Psoas muscle (tissue), 8 donors: ENCODE data around the gene SCT. TPM values are rescaled to one million over a fixed set of nuclear protein-coding genes. Genes with fewer than 3 reads are reported as not detected.

Source experiments
- ATAC-seq, 4 donors: fragments of 200-7000 bp; cut with Tn5 transposase; one replicate each; pipeline ENCODE4 v1.9.1; 2020; ENCODE audit warnings: moderate library complexity in 3 of 4, mild to moderate bottlenecking in 2 of 4
- DNase-seq, 2 donors: peaks; one replicate each; pipeline ENCODE4 v3.0.0-alpha.2; 2020
- H3K27ac ChIP-seq: fragments of 200-600 bp; one replicate; pipeline ENCODE4 v1.8.0; 2022
- H3K27me3 ChIP-seq, 3 donors: fragments of 200-600 bp in 1 of 3; one replicate each; pipeline versions ENCODE4 v1.6.1 to v1.8.0; 2013 to 2022; ENCODE audit warnings: low read length in 2 of 3, mild to moderate bottlenecking in 2 of 3, moderate library complexity in 1 of 3; ENCODE audit not compliant: insufficient read depth in 3 of 3
- H3K36me3 ChIP-seq, 2 donors: fragments of 200-600 bp in 1 of 2; one replicate each; pipeline versions ENCODE4 v1.6.1 to v1.8.0; 2013 to 2022; ENCODE audit warnings: low read depth in 1 of 2, mild to moderate bottlenecking in 1 of 2, moderate library complexity in 1 of 2; ENCODE audit not compliant: insufficient read depth in 1 of 2
- H3K4me1 ChIP-seq: fragments of 200-600 bp; one replicate; pipeline ENCODE4 v1.8.0; 2022
- H3K4me3 ChIP-seq: fragments of 200-600 bp; one replicate; pipeline ENCODE4 v1.8.0; 2022; ENCODE audit warnings: mild to moderate bottlenecking
- H3K9me3 ChIP-seq: fragments of 200-600 bp; one replicate; pipeline ENCODE4 v1.8.0; 2022
- WGBS, 3 donors: extraction: QIAGEN DNeasy Blood & Tissue Kit; methylation state at CpG; one replicate each; pipeline versions ENCODE4 v1.1.6 to v1.1.7; 2013; 5-methylcytosine and 5-hydroxymethylcytosine counted together
- intact Hi-C, 2 donors: fragments of 100-400 bp; cut with DNase I; formaldehyde crosslinking; loops; one replicate each; pipeline versions ENCODE4 v1.11.0 to v1.14.2; 2022
- polyA plus RNA-seq, 3 donors: library from polyadenylated mRNA; stranded (reverse); fragments of 200-250 nt; gene quantifications; one replicate each; pipeline ENCODE4 v1.2.3, GENCODE V29; 2013
- total RNA-seq, 4 donors: library from RNA; stranded (reverse); fragmentation: NEBNext Ultra II Directional in 2 of 4; extraction: Animal tissue kit (Norgen Biotek cat#: 25700) in 2 of 4; gene quantifications; one replicate each; pipeline versions ENCODE4 v1.2.1 to v1.2.4, GENCODE V29; 2021 to 2023
- TF ChIP-seq, protein P1 (sequence below): fragments of 200-600 bp; IDR thresholded peaks from one replicate; pipeline ENCODE4 v1.8.0; 2022; ENCODE audit warnings: antibody characterized with exemption
- donor health status: healthy with polysubstance abuse.
- donor health status: DM: no; HTN: no; CAD: no; lungs with moderate emphysema.
- donor health status: Bipolar disorder and iron deficiency.
- donor health status: healthy.
- donor health status: DM: yes; HTN: yes; CAD: no.
- donor health status: DM: no; HTN: no; CAD: no.
- donor health status: DM: no; HTN: no; CAD: no.
- donor health status: DM: yes; HTN: yes; CAD: no.

The SCT gene
- total and polyA plus RNA-seq, 7 donors = 0.44 to 4.8 (median 1.3) TPM; not detected in 3

DNA sequence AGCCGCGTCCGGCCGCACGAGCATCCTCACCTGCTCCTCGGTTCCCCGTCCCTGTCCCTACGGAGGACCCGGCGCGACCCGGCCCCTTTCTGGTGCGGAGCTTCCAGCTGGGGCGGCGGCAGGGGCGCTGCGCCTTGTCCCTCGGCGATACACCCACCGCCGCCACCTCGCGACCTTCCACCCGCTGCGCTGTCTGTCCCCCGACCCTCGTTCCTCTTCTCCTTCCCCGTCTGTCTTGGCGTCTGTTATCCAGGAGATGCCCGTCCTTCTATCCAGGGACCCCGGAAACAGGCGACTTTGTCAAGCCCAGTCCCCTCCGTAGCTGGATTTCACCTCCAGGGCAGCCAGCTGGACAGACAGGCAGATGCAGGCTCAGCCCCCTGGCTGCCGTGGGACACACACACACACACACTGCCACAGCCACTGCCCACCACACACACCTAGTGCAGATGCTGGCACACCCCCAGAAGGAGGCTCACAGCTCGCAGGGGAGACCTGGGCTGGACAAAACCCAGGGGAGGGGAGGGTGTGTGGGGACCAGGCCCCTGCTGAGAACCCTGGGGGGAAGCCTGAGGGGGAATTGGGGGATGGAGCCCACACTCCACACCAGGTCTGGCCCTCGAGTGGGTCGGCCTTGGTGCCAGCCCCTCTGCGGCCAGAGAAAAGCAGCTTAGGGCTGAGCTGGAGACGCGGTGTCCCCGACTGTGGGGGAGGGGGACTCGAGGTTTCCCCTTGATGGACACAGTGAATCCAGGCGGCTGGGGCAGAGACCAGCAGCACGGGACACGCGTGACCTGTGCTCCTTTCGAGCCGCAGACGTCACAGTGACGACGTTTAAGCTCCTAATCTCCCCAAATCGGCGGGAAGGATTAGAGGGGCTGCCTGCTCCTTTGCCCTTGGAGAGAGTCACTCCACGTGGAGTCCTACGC, 10.9 kb upstream of the SCT start:
- ATAC-seq (no peak), DNase-seq (peak in 1 of 2 donors; percentile 51)
- Histone ChIP-seq H3K27me3 (peaks cover 0 to 20% (median 18%) of the 10 kb centered on the region in 3 donors), H3K4me3 (peak overlapping the region; percentile 44), H3K36me3 (peaks cover 0 to 8% of the 10 kb centered on the region in 2 donors), H3K9me3 (no peaks in the 10 kb centered on the region), H3K27ac (no peak overlapping the region), H3K4me1 (peaks cover 12% of the 10 kb centered on the region)
- intact Hi-C loops = loop anchor here in 1 of 2 donors (5.0 kb wide), 1 partner anchor 44 kb away; no protein-coding TSS in a partner anchor
- TF ChIP-seq, protein P1, sequence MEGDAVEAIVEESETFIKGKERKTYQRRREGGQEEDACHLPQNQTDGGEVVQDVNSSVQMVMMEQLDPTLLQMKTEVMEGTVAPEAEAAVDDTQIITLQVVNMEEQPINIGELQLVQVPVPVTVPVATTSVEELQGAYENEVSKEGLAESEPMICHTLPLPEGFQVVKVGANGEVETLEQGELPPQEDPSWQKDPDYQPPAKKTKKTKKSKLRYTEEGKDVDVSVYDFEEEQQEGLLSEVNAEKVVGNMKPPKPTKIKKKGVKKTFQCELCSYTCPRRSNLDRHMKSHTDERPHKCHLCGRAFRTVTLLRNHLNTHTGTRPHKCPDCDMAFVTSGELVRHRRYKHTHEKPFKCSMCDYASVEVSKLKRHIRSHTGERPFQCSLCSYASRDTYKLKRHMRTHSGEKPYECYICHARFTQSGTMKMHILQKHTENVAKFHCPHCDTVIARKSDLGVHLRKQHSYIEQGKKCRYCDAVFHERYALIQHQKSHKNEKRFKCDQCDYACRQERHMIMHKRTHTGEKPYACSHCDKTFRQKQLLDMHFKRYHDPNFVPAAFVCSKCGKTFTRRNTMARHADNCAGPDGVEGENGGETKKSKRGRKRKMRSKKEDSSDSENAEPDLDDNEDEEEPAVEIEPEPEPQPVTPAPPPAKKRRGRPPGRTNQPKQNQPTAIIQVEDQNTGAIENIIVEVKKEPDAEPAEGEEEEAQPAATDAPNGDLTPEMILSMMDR = no peak
- 37 to 52% (median 37%) methylated on average over 46 to 55 of the region's 55 CpGs for WGBS, 3 donors

DNA sequence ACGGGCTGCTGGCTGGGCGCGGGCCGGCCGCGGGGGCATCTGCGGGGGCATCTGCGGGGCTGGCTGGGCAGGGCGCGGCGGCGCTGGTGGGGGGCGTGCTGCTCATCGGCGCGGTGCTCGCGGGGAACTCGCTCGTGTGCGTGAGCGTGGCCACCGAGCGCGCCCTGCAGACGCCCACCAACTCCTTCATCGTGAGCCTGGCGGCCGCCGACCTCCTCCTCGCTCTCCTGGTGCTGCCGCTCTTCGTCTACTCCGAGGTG, 10.3 kb upstream of the SCT start:
- peaks cover 0 to 7% of the 10 kb centered on the region in 2 donors for H3K36me3 ChIP-seq
- DNase-seq (peak in 1 of 2 donors; percentile 48), ATAC-seq (no peak)
- H3K27ac ChIP-seq = no peak overlapping the region
- H3K9me3 ChIP-seq = no peaks in the 10 kb centered on the region
- peak overlapping the region; percentile 44 for H3K4me3 ChIP-seq
- TF ChIP-seq, protein P1 = no peak
- peaks cover 17% of the 10 kb centered on the region for H3K4me1 ChIP-seq
- intact Hi-C loops = loop anchor here in 1 of 2 donors (5.0 kb wide), 1 partner anchor 45 kb away; no protein-coding TSS in a partner anchor
- 2 to 8% (median 6%) methylated on average over 12 to 34 of the region's 34 CpGs for WGBS, 3 donors
- peaks cover 0 to 20% (median 18%) of the 10 kb centered on the region in 3 donors for H3K27me3 ChIP-seq

DNA sequence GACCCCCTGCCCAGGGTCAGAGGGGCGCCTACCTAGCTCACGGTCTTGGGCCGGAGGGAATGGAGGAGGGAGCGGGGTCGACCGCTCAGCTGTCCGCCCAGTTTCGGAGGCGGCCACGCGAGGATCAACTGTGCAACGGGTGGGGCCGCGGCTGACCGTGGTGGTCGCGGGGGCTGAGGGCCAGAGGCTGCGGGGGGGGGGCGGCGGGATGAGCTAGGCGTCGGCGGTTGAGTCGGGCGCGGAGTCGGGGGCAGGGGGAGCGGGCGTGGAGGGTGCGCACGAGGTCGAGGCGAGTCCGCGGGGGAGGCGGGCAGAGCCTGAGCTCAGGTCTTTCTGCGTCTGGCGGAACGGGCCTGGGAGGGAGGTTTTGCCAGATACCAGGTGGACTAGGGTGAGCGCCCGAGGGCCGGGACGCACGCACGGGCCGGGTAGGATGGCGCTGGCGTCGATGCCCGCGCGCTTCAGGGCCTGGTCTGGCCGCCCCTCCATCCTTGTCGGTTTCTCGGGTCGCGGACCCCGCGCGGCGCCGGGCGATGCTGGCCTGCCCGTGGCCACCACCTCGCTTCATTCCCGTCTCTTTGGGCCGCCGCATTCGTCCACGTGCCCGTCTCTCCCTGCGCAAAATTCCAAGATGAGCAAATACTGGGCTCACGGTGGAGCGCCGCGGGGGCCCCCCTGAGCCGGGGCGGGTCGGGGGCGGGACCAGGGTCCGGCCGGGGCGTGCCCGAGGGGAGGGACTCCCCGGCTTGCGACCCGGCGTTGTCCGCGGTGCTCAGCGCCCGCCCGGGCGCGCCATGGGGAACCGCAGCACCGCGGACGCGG, 9.7 kb upstream of the SCT start, which contains the start of gene DRD4:
Gene DRD4, plus strand, starts transcription at position 759 of the 822 bp plus-strand sequence. Its CDS starts 36 bp downstream, at position 795.
- intact Hi-C loops = loop anchor here in 1 of 2 donors (5.0 kb wide), 1 partner anchor 46 kb away; no protein-coding TSS in a partner anchor

DNA sequence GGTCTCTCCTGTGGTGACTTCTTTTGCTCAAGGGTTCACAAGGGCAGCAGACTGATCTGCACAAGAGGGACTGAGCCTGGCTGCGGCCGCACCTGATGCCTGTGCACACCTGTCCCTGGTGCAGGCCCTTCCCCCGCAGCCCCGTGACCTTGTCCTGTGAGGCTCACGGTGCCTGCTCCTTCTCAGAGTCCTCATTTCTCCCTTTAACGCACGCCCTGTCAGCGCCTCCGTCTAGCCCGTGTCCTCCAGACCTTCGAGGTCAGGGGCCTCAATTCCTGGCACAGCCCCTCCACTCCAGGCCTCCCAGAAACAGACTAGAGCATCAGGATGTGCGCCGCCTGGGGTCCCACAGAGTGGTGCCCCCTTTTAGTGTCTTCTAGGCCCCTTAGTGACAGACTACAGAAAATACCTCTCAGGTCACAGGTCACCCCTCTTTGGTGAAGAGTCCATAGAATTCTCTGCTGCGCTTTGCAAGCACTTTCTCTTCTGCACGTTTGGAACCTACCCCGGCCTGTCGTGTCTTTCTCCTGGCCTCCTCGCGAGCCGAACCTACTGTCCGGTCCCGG, 9.0 kb upstream of the SCT start:
- H3K27ac ChIP-seq = no peak overlapping the region
- H3K4me3 ChIP-seq = no peak overlapping the region
- no peak for ATAC-seq
- H3K36me3 ChIP-seq = no peaks in the 10 kb centered on the region
- peaks cover 0 to 20% (median 18%) of the 10 kb centered on the region in 3 donors for H3K27me3 ChIP-seq
- 66 to 72% (median 70%) methylated on average over 22 of the region's 22 CpGs for WGBS, 3 donors
- peaks cover 23% of the 10 kb centered on the region for H3K4me1 ChIP-seq
- TF ChIP-seq, protein P1 = no peak
- DNase-seq = no peak
- intact Hi-C loops = loop anchor here in 1 of 2 donors (5.0 kb wide), 1 partner anchor 46 kb away; no protein-coding TSS in a partner anchor
- H3K9me3 ChIP-seq = no peaks in the 10 kb centered on the region

More for the DNA sequence above, 9.7 kb upstream of the SCT start, which contains the start of gene DRD4:
- ATAC-seq (peak; percentile 16 to 30 (median 24)), DNase-seq (peak in 1 of 2 donors; percentile 49)
- TF ChIP-seq, protein P1 = no peak
- H3K4me3 ChIP-seq = peak within 1 kb of the TSS; percentile 44
- H3K9me3 ChIP-seq = no peaks in the 10 kb centered on the region
- peaks cover 0 to 20% (median 18%) of the 10 kb centered on the region in 3 donors for H3K27me3 ChIP-seq
- 16 to 21% (median 18%) methylated on average over 57 to 100 of the region's 100 CpGs for WGBS, 3 donors
- H3K36me3 ChIP-seq = peaks cover 0 to 2% of the 10 kb centered on the region in 2 donors
- H3K27ac ChIP-seq = no peak within 1 kb of the TSS
- H3K4me1 ChIP-seq = peaks cover 19% of the 10 kb centered on the region
